Heart right ventricle (tissue), 16 donors: ENCODE results near the gene HBS1L. TPM values are rescaled to one million over a fixed set of nuclear protein-coding genes. Genes with fewer than 3 reads are reported as not detected.

Source experiments
- ATAC-seq, 8 donors: fragments of 200-7000 bp; cut with Tn5 transposase; one replicate each; pipeline ENCODE4 v1.9.1; 2020; ENCODE audit warnings: mild to moderate bottlenecking in 8 of 8, moderate library complexity in 8 of 8, moderate number of reproducible peaks in 1 of 8
- DNase-seq, 2 donors: peaks; one replicate each; pipeline ENCODE4 v3.0.0-alpha.2; 2020
- H3K27ac ChIP-seq, 10 donors: fragments of 200-600 bp; sonication (generic) in 2 of 10; one replicate each; pipeline versions ENCODE4 v1.5.0 to v1.8.0; 2020 to 2022; ENCODE audit warnings: mild to moderate bottlenecking in 3 of 10
- H3K27me3 ChIP-seq, 7 donors: fragments of 200-600 bp; one replicate each; pipeline ENCODE4 v1.8.0; 2021 to 2022; ENCODE audit warnings: mild to moderate bottlenecking in 2 of 7
- H3K36me3 ChIP-seq, 9 donors: fragments of 200-600 bp; sonication (generic) in 1 of 9; one replicate each; pipeline versions ENCODE4 v1.5.0 to v1.8.0; 2020 to 2022; ENCODE audit warnings: mild to moderate bottlenecking in 2 of 9
- H3K4me1 ChIP-seq, 9 donors: fragments of 200-600 bp; sonication (generic) in 1 of 9; one replicate each; pipeline versions ENCODE4 v1.5.0 to v1.8.0; 2020 to 2022; ENCODE audit warnings: mild to moderate bottlenecking in 4 of 9
- H3K4me3 ChIP-seq, 10 donors: fragments of 200-600 bp; sonication (generic) in 2 of 10; one replicate each; pipeline versions ENCODE4 v1.5.0 to v1.8.0; 2020 to 2022; ENCODE audit warnings: mild to moderate bottlenecking in 7 of 10, moderate library complexity in 2 of 10
- H3K9me3 ChIP-seq, 11 donors: fragments of 200-600 bp in 10 of 11; sonication (generic) in 2 of 11; one replicate each; pipeline versions ENCODE4 v1.5.0 to v1.8.0; 2013 to 2022; ENCODE audit warnings: mild to moderate bottlenecking in 2 of 11, control low read depth in 1 of 11, moderate library complexity in 1 of 11
- WGBS, 2 donors: extraction: QIAGEN DNeasy Blood & Tissue Kit; methylation state at CpG; one replicate each; pipeline ENCODE4 v1.1.7; 2013; ENCODE audit warnings: inconsistent platforms in 1 of 2; 5-methylcytosine and 5-hydroxymethylcytosine counted together
- intact Hi-C, 10 donors: fragments of 100-400 bp; cut with DNase I; formaldehyde crosslinking; loops; one replicate each; pipeline versions ENCODE4 v1.11.1 to v1.14.2; 2022
- polyA plus RNA-seq, 2 donors: library from polyadenylated mRNA; stranded (reverse); fragments of 200-250 nt; gene quantifications; one replicate each; pipeline ENCODE4 v1.2.3, GENCODE V29; 2013
- total RNA-seq, 10 donors: library from RNA; stranded (reverse); fragmentation: NEBNext Ultra II Directional in 3 of 10; extraction: Animal tissue kit (Norgen Biotek cat#: 25700) in 3 of 10; gene quantifications; one replicate each; pipeline versions ENCODE4 v1.2.1 to v1.2.4, GENCODE V29; 2021 to 2023
- TF ChIP-seq, protein P1 (sequence below), 9 donors: fragments of 200-600 bp; sonication (generic) in 2 of 9; IDR thresholded peaks; one replicate each; pipeline versions ENCODE4 v1.5.0 to v1.8.0; 2021 to 2022; ENCODE audit warnings: antibody characterized with exemption in 9 of 9, mild to moderate bottlenecking in 5 of 9, moderate library complexity in 1 of 9
- donor health status: Arrhythmogenic right ventricular cardiomyopathy.
- donor health status: ischemic (EF 13 %, LVEDD 7.1; RV severe dilation, severe dysfunction).
- donor health status: healthy with polysubstance abuse.
- donor health status: DM: no; HTN: yes; CAD: no.
- donor health status: DM: no; HTN: no; CAD: no.
- donor health status: ischemic (EF 25% LVEDD 6.9; RV normal size, moderate dysfunction).
- donor health status: ischemic (EF 25% LVEDD 5.7; RV mildly dilated, moderate dysfunction).
- donor health status: healthy.
- donor health status: DM: yes; HTN: yes; CAD: no.
- donor health status: Ischemic cardiomyopathy.
- donor health status: ischemic (EF 35%, LVEDD 5.7; RV mildly dilated, moderate dysfunction).
- donor health status: nonischemic (EF 11% LVEDD 7.7; RV severe dilation, severe dysfunction).
- donor health status: DM: yes; HTN: yes; CAD: no.
- donor health status: PGD.
- donor health status: ischemic (EF 29% LVEDD 5.4; RV normal size, mild dysfunction).
- donor health status: nonischemic (EF 23%, LVEDD 6.1; RV moderate dilation, normal function).

HBS1L gene
- total and polyA plus RNA-seq, 12 donors = 20.8 to 100.0 (median 88.2) TPM

DNA sequence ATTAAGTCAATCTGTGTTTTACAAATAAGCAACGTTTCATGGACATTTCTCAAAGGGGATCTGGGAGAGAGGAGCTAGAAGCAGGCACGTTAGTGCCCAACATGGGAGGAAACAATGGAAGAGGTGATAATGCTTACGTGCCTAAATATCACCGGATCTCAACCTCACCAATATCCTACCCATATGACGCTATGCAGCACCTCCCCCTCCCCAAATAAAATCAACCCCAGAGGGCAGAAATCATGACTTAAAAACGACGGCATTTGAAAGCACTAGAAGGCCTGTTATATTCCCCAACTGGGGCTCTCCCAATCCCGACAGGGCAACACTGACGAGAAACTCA lies 425 bp downstream of the HBS1L start:
- intact Hi-C loops = no loop called here
- peak in 5 of 8 donors; percentile 1 to 3 (median 1) for ATAC-seq

DNA sequence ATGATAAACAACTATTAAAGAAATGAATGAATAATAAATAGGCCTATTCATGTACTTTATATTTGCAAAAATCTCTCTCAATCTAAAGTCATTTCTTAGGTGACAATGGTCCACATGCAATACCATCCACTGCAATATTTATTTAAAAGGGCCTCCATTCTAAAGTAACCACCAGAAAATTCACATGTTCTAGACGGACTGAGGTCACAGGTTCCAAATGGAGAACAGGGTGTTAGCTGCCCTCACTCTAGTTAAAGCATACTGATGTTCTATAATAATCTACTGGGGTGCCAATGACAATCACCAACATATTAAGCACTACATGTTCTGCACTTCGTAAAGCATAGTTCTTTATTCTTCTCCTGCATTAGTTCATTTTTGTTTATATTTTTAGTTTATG lies 1.2 kb downstream of the HBS1L start:
- peak overlapping the region in 8 of 10 donors; percentile 69 to 87 (median 78) for H3K4me3 ChIP-seq
- intact Hi-C loops = no loop called here
- no peaks in the 10 kb centered on the region for H3K27me3 ChIP-seq
- DNase-seq = no peak
- H3K9me3 ChIP-seq = no peaks in the 10 kb centered on the region
- H3K4me1 ChIP-seq = peaks cover 0 to 37% (median 27%) of the 10 kb centered on the region in 9 donors
- TF ChIP-seq, protein P1, sequence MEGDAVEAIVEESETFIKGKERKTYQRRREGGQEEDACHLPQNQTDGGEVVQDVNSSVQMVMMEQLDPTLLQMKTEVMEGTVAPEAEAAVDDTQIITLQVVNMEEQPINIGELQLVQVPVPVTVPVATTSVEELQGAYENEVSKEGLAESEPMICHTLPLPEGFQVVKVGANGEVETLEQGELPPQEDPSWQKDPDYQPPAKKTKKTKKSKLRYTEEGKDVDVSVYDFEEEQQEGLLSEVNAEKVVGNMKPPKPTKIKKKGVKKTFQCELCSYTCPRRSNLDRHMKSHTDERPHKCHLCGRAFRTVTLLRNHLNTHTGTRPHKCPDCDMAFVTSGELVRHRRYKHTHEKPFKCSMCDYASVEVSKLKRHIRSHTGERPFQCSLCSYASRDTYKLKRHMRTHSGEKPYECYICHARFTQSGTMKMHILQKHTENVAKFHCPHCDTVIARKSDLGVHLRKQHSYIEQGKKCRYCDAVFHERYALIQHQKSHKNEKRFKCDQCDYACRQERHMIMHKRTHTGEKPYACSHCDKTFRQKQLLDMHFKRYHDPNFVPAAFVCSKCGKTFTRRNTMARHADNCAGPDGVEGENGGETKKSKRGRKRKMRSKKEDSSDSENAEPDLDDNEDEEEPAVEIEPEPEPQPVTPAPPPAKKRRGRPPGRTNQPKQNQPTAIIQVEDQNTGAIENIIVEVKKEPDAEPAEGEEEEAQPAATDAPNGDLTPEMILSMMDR (IDR thresholded peaks at IDR 0.05) = no peak
- H3K36me3 ChIP-seq = peaks cover 0 to 28% (median 7%) of the 10 kb centered on the region in 9 donors
- no peak overlapping the region for H3K27ac ChIP-seq
- no peak for ATAC-seq
- 28 to 31% methylated on average over 2 of the region's 2 CpGs for WGBS, 2 donors

More for the DNA sequence above, 425 bp downstream of the HBS1L start:
- Histone ChIP-seq H3K4me1 (peaks cover 0 to 37% (median 27%) of the 10 kb centered on the region in 9 donors), H3K36me3 (peaks cover 0 to 21% (median 7%) of the 10 kb centered on the region in 9 donors), H3K27ac (peak overlapping the region; percentile 39 to 91 (median 84)), H3K9me3 (no peaks in the 10 kb centered on the region), H3K4me3 (peak overlapping the region; percentile 62 to 87 (median 78)), H3K27me3 (no peaks in the 10 kb centered on the region)
- no peak for DNase-seq
- 0 to 1% methylated on average over 9 of the region's 9 CpGs for WGBS, 2 donors
- TF ChIP-seq, protein P1 (IDR thresholded peaks at IDR 0.05) = no peak

DNA sequence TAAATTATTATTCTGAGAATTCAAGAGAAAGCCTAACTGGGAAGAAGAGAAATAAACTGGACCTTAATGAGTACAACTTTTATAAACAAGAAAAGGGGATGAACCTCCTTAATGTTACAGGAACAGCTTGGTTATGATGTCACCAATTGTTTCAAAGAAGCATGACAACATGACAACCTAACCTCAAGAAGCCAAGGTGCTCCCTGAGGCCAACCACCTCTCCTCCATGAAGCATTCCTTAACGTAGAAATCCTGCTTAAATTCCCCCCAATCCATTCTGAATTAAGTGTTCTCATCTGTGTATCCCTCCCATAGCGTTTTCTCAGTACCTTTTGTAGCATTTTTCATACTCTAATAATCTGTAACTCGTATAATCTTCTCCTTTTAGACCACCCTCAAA lies 1.7 kb downstream of the HBS1L start:
- ATAC-seq (no peak), DNase-seq (no peak)
- Histone ChIP-seq H3K27me3 (no peaks in the 10 kb centered on the region), H3K4me1 (peaks cover 0 to 37% (median 27%) of the 10 kb centered on the region in 9 donors), H3K4me3 (peak overlapping the region in 1 of 10 donors; percentile 78), H3K27ac (no peak overlapping the region), H3K36me3 (peaks cover 0 to 33% (median 7%) of the 10 kb centered on the region in 9 donors), H3K9me3 (no peaks in the 10 kb centered on the region)
- intact Hi-C loops = no loop called here
- WGBS, 2 donors = 60 to 63% methylated on average over 3 of the region's 3 CpGs
- TF ChIP-seq, protein P1 (IDR thresholded peaks at IDR 0.05) = no peak

DNA sequence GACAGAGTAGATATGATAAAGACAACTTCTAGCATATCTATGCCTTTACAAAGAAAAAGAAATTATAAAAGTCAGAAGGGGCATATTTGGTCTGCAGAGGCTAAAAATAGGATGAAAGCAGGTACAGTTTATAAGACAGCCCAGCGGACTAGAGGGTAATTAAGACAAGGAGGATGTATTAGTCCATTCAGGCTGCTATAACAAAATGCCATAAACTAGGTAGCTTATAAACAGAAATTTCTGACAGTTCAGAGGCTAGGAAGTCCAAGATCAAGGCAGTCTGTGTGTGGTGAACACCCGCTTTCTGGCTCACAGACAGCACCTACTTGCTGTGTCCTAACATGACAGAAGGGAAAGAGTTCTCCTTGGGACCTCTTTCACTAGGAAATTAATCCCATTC lies 5.7 kb downstream of the HBS1L start:
- Histone ChIP-seq H3K9me3 (no peaks in the 10 kb centered on the region), H3K36me3 (peaks cover 0 to 42% (median 7%) of the 10 kb centered on the region in 9 donors), H3K4me1 (peaks cover 3 to 51% (median 32%) of the 10 kb centered on the region in 9 donors), H3K27me3 (no peaks in the 10 kb centered on the region), H3K27ac (no peak overlapping the region), H3K4me3 (no peak overlapping the region)
- intact Hi-C loops = no loop called here
- TF ChIP-seq, protein P1 (IDR thresholded peaks at IDR 0.05) = no peak
- WGBS, 2 donors = 99 to 100% methylated on average over 2 of the region's 2 CpGs
- DNase-seq = no peak
- no peak for ATAC-seq
